NT2/D1 (cell line): ENCODE measurements around the gene PCSK2.
A peak's percentile ranks its signal among the peaks of the same experiment; 100 is the strongest.

Experiments used
- DNase-seq: peaks from one replicate; pipeline ENCODE4 v3.0.0-alpha.2; 2011; ENCODE audit warnings: low read depth, low spot score
- H3K27me3 ChIP-seq: 2 replicates; pipeline ENCODE4 v1.6.0; 2011; ENCODE audit warnings: mild to moderate bottlenecking; ENCODE audit not compliant: insufficient read length, insufficient read depth
- H3K36me3 ChIP-seq: 2 replicates; pipeline ENCODE4 v1.6.1; 2011; ENCODE audit warnings: mild to moderate bottlenecking, low read length, mixed read lengths; ENCODE audit not compliant: insufficient read depth, insufficient read length
- H3K4me1 ChIP-seq: 2 replicates; pipeline ENCODE4 v1.5.1; 2011; ENCODE audit not compliant: insufficient read depth, insufficient read length
- H3K4me3 ChIP-seq: 2 replicates; pipeline ENCODE4 v1.5.1; 2011; ENCODE audit warnings: low read depth; ENCODE audit not compliant: insufficient read length
- H3K9ac ChIP-seq: 2 replicates; pipeline ENCODE4 v1.6.0; 2011; ENCODE audit warnings: low read depth; ENCODE audit not compliant: insufficient read length
- H3K9me3 ChIP-seq: 2 replicates; pipeline ENCODE4 v1.5.1; 2011; ENCODE audit warnings: mild to moderate bottlenecking, low read length; ENCODE audit not compliant: insufficient read depth
- SUZ12 ChIP-seq: IDR thresholded peaks from 2 replicates; pipeline ENCODE4 v1.6.1; 2011; ENCODE audit not compliant: insufficient read length, insufficient read depth; ENCODE audit errors: extremely low read depth
- YY1 ChIP-seq: IDR thresholded peaks from 2 replicates; pipeline ENCODE4 v1.6.1; 2011; ENCODE audit not compliant: insufficient read length, insufficient read depth
- ZNF274 ChIP-seq: IDR thresholded peaks from 2 replicates; pipeline ENCODE4 v1.6.1; 2011; ENCODE audit warnings: mild to moderate bottlenecking, low read depth, low read length

Gene PCSK2

DNA sequence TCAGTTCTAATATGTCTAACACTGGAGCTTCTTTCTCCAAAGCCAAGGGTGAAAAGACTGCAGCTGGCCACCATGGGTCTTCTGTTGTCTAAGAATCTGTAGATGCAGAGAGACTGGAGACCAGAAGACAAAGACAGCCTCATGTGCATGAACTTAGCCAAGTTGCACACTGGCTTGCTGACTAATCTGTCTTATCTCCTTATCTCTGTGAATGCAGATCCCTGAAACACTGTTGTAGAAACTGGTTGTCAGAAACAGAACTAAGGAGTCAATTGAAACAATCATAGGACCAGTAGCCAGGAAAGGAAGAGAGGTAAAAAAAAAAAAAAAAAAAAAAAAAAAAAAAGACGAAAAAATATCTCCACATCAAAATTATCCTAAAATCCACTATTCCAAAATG, 194.7 kb downstream of the PCSK2 start:
- Histone ChIP-seq H3K9ac (no peak overlapping the region), H3K4me3 (no peak overlapping the region), H3K36me3 (no peaks in the 10 kb centered on the region), H3K9me3 (no peaks in the 10 kb centered on the region), H3K4me1 (no peaks in the 10 kb centered on the region), H3K27me3 (no peaks in the 10 kb centered on the region)
- no peak for DNase-seq
- TF ChIP-seq ZNF274 (no peak), YY1 (no peak), SUZ12 (no peak)

DNA sequence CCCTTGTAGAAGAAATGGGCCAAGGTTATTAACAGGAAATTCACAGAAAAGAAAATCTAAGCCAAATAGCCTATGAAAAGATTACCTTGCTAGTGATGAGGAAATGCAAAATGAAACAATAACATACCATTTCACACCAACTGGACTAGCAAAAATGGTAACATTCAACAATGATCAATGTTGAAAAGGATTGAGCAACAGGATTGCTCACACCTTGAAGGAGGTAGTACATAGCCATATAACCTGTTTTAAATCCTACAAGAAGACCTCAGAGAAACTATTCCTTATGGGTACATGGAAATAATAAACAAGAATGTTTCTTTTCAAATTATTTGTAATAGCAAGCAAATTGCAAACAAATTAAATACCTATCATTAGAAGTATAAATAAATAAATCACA, 196.9 kb downstream of the PCSK2 start:
- Histone ChIP-seq H3K4me3 (no peak overlapping the region), H3K27me3 (no peaks in the 10 kb centered on the region)

DNA sequence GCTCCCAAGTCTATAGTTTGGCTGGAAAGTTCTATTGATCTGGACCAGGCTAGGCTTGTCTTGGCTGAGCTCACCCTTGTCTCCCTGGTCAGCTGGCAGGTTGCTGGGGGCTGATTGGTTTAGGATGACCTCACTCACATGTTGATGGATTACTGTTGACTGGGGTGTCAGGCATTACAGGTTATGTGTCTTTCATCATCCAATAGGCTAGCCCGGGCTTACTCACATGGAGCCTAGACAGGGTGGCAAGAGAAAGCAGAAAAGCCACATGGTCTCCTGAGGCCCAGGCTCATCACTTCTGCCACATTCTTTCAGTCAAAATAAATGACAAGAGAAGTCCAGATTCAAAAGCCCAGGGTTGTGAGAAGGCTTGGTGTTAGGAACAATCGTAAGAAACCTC, 200.8 kb downstream of the PCSK2 start:
- no peak overlapping the region for H3K4me3 ChIP-seq
- no peak overlapping the region for H3K9ac ChIP-seq
- H3K9me3 ChIP-seq: no peaks in the 10 kb centered on the region
- H3K27me3 ChIP-seq: no peaks in the 10 kb centered on the region
- H3K4me1 ChIP-seq: no peaks in the 10 kb centered on the region
- no peak for TF ChIP-seq ZNF274
- no peak for TF ChIP-seq SUZ12
- no peak for TF ChIP-seq YY1
- no peak for DNase-seq
- no peaks in the 10 kb centered on the region for H3K36me3 ChIP-seq

More for the DNA sequence above, 196.9 kb downstream of the PCSK2 start:
- H3K36me3 ChIP-seq: no peaks in the 10 kb centered on the region
- DNase-seq: no peak
- TF ChIP-seq SUZ12 (no peak), YY1 (no peak), ZNF274 (no peak)
- H3K9ac ChIP-seq: no peak overlapping the region
- H3K4me1 ChIP-seq: no peaks in the 10 kb centered on the region
- no peaks in the 10 kb centered on the region for H3K9me3 ChIP-seq

DNA sequence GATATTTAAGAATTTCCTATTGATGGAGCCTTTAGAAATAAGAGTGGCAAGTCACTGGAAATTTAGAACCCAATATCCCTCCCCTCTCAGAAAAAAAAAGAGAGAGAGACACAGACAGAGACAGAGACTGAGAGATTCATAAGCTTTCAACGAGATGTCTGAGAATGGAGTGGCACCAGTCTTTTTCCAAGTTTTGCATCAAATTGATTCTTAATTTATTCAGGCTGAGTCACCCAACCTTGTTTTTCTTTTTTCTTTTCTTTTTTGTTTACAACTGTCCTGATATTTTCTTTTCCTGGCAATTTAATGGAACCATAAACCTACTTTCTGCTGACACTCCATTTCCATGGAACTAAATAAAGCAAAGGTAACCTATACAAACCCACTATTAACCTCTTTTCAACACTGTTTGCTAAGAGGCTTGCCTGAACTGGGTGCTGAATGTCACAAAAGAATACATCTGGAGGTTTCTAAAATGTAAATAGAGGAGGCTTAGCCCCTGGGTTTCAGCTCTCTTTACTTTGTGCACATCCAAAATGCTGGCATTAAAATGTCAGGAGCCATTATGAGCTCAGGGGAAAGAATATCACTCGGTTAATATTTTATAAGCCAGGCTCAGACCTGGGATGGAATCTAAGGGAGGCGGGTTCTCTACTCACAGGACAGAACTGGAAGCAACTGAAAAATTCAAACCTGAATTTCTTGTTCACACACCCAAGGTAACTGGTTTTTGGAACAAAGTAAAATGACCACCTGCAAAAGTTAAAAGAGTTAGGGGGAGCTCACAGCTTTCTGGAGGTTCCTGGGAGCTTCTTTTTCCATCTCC, 203.5 kb downstream of the PCSK2 start:
- no peak overlapping the region for H3K9ac ChIP-seq
- no peaks in the 10 kb centered on the region for H3K9me3 ChIP-seq
- no peaks in the 10 kb centered on the region for H3K36me3 ChIP-seq
- DNase-seq: no peak
- H3K4me3 ChIP-seq: no peak overlapping the region
- no peak for TF ChIP-seq YY1
- TF ChIP-seq SUZ12: no peak
- TF ChIP-seq ZNF274: no peak
- no peaks in the 10 kb centered on the region for H3K4me1 ChIP-seq
- no peaks in the 10 kb centered on the region for H3K27me3 ChIP-seq

DNA sequence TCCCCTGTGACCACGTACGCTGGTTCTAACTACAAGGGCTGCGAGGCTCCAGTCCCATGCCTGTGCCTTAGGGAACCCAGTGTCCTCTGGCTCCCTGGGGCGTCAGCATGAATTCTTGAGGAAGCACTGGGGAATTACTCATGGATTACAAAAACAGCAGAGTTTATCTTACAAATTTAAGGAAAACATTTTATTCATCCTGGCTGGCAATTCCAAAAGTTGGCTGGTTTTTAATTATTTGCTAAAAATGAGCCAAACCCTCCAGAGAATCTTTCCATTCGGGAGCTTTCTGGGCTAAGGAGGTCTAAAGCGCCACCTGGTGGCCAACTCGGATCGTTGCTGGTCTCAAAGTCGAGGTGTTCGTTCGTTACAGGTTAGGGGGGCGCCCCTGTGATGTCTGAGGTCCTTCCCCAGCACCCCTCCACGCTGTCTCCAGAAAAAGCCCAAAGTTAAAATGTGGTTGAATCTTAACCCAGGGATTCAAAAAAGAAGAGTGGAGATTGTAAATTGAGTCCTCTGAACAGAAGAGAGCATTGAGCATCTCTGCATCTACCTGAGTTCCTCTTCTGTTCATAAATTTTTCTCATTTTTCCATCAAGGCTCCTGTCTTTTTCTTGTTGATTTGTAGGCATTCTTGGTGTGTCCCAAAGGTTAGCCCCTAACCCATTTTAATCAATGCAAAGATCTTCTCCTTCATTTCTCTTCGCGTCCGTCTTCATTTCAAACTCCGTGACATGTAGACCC, 205.0 kb downstream of the PCSK2 start:
- no peak overlapping the region for H3K9ac ChIP-seq
- H3K36me3 ChIP-seq: no peaks in the 10 kb centered on the region
- no peaks in the 10 kb centered on the region for H3K4me1 ChIP-seq
- no peak overlapping the region for H3K4me3 ChIP-seq
- TF ChIP-seq SUZ12: no peak
- no peak for TF ChIP-seq YY1
- TF ChIP-seq ZNF274: no peak
- no peaks in the 10 kb centered on the region for H3K9me3 ChIP-seq
- DNase-seq: peak; percentile 23
- no peaks in the 10 kb centered on the region for H3K27me3 ChIP-seq

DNA sequence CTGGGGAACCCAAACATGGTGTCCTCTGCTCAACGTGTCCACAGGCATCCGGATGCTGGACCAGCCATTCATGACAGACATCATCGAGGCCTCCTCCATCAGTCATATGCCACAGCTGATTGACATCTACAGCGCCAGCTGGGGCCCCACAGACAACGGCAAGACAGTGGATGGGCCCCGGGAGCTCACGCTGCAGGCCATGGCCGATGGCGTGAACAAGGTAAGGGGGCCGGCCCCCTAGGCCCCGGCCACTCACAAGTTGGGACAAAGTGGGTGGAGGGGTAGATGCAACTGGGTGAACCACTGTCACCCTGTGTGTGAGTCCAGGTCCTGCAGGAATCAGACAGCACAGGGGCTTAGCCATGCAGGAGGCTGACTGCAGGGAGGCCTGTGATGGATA, 209.8 kb downstream of the PCSK2 start:
- TF ChIP-seq SUZ12 (no peak), YY1 (no peak), ZNF274 (no peak)
- H3K4me1 ChIP-seq: no peaks in the 10 kb centered on the region

DNA sequence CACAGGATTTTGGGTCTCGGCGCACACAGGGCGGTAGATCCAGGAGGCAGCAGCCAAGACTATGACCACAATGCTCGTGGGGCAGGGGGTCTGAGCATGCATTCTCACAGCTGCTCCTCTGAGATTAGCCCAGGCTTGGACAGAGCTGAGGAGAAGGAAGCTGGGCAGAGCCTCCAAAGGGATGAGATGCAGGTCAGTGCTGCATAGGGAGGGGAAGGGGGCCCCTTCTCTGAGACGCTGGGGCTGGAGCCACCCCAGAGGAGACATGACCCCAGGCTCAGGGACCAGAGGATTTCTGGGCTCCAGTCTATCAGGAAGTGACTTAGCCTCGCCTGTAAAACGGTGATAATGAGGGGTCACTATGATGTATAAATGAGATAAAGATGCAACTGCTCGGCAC, 210.4 kb downstream of the PCSK2 start:
- Histone ChIP-seq H3K9ac (no peak overlapping the region), H3K4me1 (no peaks in the 10 kb centered on the region), H3K9me3 (no peaks in the 10 kb centered on the region), H3K27me3 (no peaks in the 10 kb centered on the region), H3K36me3 (no peaks in the 10 kb centered on the region), H3K4me3 (no peak overlapping the region)
- DNase-seq: no peak
- TF ChIP-seq YY1: no peak
- no peak for TF ChIP-seq ZNF274
- no peak for TF ChIP-seq SUZ12

More for the DNA sequence above, 209.8 kb downstream of the PCSK2 start:
- no peak overlapping the region for H3K4me3 ChIP-seq
- H3K9me3 ChIP-seq: no peaks in the 10 kb centered on the region
- no peaks in the 10 kb centered on the region for H3K27me3 ChIP-seq
- no peak overlapping the region for H3K9ac ChIP-seq
- no peaks in the 10 kb centered on the region for H3K36me3 ChIP-seq
- no peak for DNase-seq
